ENCODE data around the gene CD33. TPM values are rescaled to one million over a fixed set of nuclear protein-coding genes. Genes with fewer than 3 reads are reported as not detected.

The CD33 gene
- total and polyA plus RNA-seq, 9 of the 15 experiments (the other 6 are each of a cell fraction or from before 2014, with no cell fraction given): 36.1 to 88.6 (median 49.6) TPM

DNA sequence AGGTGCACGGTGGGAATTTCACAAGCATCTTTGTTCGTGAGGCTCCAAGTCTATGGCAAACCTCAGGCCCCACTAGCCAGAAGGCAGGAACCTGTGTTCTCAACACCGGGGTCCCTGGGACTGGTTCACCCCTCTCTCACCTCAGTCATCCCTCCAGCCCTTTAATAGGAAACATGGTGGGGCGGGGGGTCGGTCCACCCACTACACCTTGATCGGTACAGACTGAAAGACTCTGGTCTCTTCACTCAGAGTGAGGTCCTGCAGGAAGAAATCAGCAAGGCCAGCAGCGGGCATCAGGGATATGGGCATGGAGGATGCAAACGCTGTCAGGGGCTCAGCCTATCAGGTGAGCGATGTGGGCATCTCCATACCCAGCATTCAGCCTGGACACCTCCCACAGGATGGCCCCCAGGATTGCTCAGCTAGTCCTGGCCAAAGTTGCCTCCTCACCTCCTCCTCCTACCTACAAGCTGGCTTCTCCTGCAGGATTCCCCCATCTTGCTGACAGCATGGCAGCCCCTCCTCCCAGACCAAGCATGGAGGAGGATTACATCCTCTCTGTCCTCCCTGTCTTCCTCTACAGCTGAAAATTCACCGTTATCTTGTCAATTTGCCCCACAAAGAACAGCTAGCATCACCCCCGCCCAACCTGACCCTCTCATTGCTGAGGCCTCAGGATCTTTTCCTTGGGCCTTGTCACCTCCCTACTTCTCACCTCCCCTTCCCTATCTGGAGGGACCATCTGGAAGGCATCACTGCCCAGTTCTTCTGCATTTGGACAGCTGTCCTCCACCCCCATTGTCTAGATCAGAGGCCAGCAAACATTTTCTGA lies 37.3 kb upstream of the CD33 start (continued):
- TF ChIP-seq PYGO2 (tag; IDR thresholded peaks at IDR 0.05) (no peak), ZNF551 (CRISPR knock-in tag; IDR thresholded peaks at IDR 0.05) (no peak), MED1 (CRISPR knock-in tag; IDR thresholded peaks at IDR 0.05; ENCODE audit: borderline replicate concordance) (no peak), HBP1 (CRISPR knock-in tag; IDR thresholded peaks at IDR 0.05) (no peak), SMC3 (conservative IDR thresholded peaks at IDR 0.05; ENCODE audit: insufficient read depth, low read depth, low read length) (no peak), NCOA1 (IDR thresholded peaks at IDR 0.05; ENCODE audit: low read depth) (no peak), MTF1 (CRISPR knock-in tag; IDR thresholded peaks at IDR 0.05; ENCODE audit: borderline replicate concordance) (no peak), SAP30 (IDR thresholded peaks at IDR 0.05; ENCODE audit: borderline replicate concordance, insufficient read depth, low read depth, low read length, poor library complexity, severe bottlenecking) (no peak), ZNF780A (CRISPR knock-in tag; IDR thresholded peaks at IDR 0.05) (no peak), ZFPM2 (CRISPR knock-in tag; IDR thresholded peaks at IDR 0.05) (no peak), NFE2 (IDR thresholded peaks at IDR 0.05; ENCODE audit: low read depth) (no peak), ZNF133 (CRISPR knock-in tag; IDR thresholded peaks at IDR 0.05) (no peak), SRSF1 (IDR thresholded peaks at IDR 0.05; ENCODE audit: low read depth, low read length) (no peak), NFXL1 (CRISPR knock-in tag; IDR thresholded peaks at IDR 0.05) (no peak), HEY1 (CRISPR knock-in tag; IDR thresholded peaks at IDR 0.05; ENCODE audit: borderline replicate concordance) (no peak), ELF1 (tag; IDR thresholded peaks at IDR 0.05) (no peak), HINFP (tag; conservative IDR thresholded peaks at IDR 0.05; ENCODE audit: low read depth) (no peak), CHD1 (IDR thresholded peaks at IDR 0.05; ENCODE audit: low read length) (no peak), C11orf30 (IDR thresholded peaks at IDR 0.05; ENCODE audit: low read depth) (no peak), ZNF696 (CRISPR knock-in tag; conservative IDR thresholded peaks at IDR 0.05) (no peak), SIRT6 (IDR thresholded peaks at IDR 0.05; ENCODE audit: low read depth, low read length) (no peak), MCM7 (IDR thresholded peaks at IDR 0.05) (no peak)
- TF ChIP-seq, protein P1, sequence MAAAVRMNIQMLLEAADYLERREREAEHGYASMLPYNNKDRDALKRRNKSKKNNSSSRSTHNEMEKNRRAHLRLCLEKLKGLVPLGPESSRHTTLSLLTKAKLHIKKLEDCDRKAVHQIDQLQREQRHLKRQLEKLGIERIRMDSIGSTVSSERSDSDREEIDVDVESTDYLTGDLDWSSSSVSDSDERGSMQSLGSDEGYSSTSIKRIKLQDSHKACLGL (CRISPR knock-in tag; IDR thresholded peaks at IDR 0.05; ENCODE audit: borderline replicate concordance, poor library complexity, severe bottlenecking): no peak
- TF ChIP-seq, protein P2, sequence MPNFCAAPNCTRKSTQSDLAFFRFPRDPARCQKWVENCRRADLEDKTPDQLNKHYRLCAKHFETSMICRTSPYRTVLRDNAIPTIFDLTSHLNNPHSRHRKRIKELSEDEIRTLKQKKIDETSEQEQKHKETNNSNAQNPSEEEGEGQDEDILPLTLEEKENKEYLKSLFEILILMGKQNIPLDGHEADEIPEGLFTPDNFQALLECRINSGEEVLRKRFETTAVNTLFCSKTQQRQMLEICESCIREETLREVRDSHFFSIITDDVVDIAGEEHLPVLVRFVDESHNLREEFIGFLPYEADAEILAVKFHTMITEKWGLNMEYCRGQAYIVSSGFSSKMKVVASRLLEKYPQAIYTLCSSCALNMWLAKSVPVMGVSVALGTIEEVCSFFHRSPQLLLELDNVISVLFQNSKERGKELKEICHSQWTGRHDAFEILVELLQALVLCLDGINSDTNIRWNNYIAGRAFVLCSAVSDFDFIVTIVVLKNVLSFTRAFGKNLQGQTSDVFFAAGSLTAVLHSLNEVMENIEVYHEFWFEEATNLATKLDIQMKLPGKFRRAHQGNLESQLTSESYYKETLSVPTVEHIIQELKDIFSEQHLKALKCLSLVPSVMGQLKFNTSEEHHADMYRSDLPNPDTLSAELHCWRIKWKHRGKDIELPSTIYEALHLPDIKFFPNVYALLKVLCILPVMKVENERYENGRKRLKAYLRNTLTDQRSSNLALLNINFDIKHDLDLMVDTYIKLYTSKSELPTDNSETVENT (CRISPR knock-in tag; IDR thresholded peaks at IDR 0.05): no peak
